ENCODE measurements around the gene C1QTNF5.
A peak's percentile ranks its signal among the peaks of the same experiment; 100 is the strongest.

The C1QTNF5 gene

DNA sequence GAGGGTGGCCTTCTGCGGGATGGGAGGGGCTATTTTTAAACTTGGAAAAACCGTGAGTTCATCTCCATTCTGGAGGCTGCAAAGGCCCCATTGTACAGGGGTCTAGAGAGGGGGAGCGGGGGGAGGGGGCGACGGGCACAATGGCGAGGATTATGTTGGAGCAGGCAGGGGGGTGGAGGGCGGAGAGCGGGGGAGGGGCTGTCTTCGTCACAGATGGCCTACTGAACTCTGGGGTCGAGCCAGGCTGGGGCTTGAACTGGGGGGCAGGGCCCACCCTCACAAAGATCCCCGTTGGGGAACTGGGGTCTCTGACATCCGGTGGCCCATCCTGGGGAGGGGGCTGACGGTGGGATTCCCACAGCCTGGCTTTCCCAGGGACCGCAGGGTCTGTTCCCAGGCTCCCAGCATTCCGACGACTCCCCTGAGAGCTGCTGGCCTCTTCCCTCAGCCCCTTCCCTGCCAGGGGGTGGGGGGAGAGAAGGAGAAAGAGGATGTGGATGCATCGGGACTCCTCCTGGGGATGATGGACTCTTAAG is 20.4 kb downstream of the C1QTNF5 start:
- no peak for DNase-seq (ENCODE audit: low read depth)
- TF ChIP-seq, protein P1, sequence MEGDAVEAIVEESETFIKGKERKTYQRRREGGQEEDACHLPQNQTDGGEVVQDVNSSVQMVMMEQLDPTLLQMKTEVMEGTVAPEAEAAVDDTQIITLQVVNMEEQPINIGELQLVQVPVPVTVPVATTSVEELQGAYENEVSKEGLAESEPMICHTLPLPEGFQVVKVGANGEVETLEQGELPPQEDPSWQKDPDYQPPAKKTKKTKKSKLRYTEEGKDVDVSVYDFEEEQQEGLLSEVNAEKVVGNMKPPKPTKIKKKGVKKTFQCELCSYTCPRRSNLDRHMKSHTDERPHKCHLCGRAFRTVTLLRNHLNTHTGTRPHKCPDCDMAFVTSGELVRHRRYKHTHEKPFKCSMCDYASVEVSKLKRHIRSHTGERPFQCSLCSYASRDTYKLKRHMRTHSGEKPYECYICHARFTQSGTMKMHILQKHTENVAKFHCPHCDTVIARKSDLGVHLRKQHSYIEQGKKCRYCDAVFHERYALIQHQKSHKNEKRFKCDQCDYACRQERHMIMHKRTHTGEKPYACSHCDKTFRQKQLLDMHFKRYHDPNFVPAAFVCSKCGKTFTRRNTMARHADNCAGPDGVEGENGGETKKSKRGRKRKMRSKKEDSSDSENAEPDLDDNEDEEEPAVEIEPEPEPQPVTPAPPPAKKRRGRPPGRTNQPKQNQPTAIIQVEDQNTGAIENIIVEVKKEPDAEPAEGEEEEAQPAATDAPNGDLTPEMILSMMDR (IDR thresholded peaks at IDR 0.05; ENCODE audit: insufficient read depth, low read depth, low read length, missing control alignments), result no peak
- peak overlapping the region; percentile 56 for H3K4me3 ChIP-seq (ENCODE audit: low read depth, low read length)

DNA sequence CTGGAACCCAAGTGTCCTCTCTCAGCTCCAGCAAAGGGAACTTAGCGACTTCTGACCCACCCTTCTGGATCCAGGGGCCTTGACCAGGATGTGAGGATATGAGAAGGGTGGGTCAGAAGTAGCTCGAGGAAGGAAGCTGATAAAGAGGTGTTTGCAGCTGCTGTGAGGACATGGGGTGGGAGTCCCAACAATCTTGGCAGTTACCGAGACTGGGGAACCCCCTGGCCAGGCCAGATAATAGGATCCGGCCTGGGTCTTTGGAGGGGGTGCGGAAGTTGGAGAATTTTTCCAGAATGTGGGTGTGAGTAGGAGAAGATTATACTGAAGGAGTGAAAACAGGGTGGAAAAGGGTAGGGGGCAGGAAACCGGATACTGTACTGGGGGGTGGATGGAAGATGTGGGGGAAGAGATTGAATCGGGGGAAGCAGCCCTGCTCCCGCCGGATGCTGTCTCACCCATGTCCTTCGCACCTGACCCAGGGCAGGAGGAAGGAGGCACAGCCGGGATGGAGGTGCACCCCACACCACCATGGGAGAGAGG is 20.9 kb downstream of the C1QTNF5 start:
- peak overlapping the region; percentile 56 for H3K4me3 ChIP-seq (ENCODE audit: low read depth, low read length)
- TF ChIP-seq, protein P1 (IDR thresholded peaks at IDR 0.05; ENCODE audit: insufficient read depth, low read depth, low read length, missing control alignments), result no peak
- no peak for DNase-seq (ENCODE audit: low read depth)

DNA sequence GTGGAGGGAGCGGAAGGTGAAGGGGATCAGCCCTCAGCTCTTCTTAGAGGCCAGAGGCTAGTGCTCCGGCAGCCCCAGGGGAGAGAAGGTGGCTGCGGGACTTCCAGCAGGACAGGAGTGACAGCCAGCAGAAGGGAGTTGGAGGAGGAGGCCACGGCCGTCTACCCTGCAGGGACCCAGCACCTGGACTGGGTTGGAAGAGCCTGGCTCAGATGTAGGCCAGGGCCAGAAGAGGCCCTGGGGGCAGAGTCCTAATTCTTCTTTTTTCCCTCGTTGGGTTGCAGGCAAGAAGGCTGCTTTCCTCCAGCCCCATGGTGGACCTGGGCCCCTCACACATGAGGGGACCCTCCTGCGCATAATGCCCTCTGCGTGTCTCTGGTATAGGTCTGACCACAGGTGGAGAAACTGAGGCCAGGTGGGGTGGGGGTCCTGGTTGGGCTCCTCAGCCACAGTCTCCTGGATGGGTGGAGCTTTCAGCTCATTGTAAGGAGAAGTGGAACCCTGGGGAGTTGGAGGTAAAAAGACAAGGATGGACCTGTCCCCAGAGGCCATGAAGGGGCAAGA is 21.5 kb downstream of the C1QTNF5 start:
- DNase-seq (ENCODE audit: low read depth), result no peak
- H3K4me3 ChIP-seq (ENCODE audit: low read depth, low read length), result peak overlapping the region; percentile 56
- TF ChIP-seq, protein P1 (IDR thresholded peaks at IDR 0.05; ENCODE audit: insufficient read depth, low read depth, low read length, missing control alignments), result no peak

DNA sequence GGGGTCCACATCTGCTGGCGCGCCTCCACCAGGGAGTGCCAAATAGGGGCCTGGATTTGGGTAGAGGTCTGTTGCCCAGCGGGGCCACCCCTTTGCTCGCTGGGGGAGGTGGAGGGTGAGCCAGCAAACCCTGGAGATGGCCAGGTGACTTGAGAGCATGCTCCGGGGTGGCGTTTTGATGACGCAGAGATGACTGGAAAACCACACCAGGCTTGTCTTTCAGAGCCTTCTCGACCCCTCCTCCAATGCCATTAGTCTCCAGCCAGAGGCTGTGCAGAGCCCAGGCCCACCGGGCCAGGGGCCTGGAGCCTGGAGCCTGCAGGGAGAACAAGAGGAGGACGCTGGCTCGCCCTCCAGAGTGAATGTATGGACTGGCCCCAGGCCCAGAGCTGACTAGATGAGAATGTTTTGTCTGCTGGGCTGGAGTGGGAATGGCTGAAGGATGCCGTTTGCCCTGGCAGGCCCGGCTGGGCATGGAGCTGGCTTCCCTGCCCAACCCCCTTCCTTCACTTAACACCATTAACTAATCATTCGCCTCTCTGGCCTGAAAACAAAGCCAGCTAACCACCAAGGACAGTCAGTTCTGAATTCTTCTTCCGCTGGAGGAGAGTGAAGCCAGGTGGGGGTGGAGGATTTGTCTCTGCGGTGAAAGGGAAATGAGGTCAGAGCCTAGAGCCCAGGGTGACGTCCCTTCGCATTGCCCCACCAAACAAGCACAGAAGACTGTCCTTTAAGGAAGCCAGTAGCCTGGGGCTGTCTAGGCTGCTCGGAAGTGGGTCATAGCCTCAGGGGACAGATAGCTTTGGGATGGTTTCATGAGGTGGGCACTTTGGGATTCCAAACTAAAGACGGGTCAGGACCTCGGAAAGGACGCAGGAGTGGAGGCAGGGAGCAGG is 22.2 kb downstream of the C1QTNF5 start:
- H3K4me3 ChIP-seq (ENCODE audit: low read depth, low read length), result peak overlapping the region; percentile 56
- peak; percentile 94 for DNase-seq (ENCODE audit: low read depth)
- TF ChIP-seq, protein P1 (IDR thresholded peaks at IDR 0.05; ENCODE audit: insufficient read depth, low read depth, low read length, missing control alignments), result no peak

DNA sequence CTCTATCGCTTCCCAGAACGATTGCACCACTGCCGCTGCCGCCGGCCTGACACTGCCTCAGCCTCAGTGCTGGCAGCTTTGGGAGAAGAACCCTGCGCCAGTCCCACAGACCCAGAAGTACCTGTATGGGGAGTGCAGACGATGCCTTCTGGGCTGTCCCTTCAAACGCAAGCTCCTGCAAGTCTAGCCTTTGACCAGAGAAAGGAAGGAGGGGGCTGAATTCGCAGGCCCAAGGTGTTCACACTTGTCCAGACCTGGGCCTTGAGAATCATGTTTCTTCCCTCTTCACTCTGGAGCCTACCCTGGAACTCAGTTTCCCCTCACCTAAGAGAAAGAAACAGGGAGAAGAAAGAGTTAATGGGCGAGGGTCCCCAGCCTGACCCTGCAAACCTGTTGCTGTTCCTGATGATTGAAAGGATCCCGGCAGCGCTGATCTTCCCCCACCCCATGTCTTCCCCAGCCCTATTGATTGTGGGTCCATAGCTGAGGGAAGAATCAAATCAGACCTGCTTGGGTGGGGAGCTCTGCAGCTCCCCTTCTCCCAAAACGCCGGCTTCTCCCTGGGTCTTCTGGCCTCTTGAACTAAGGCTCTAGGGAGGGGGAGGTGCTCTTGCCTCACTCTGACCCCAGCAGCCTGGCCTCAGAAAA is 23.0 kb downstream of the C1QTNF5 start:
- H3K4me3 ChIP-seq (ENCODE audit: low read depth, low read length), result peak overlapping the region; percentile 42
- TF ChIP-seq, protein P1 (IDR thresholded peaks at IDR 0.05; ENCODE audit: insufficient read depth, low read depth, low read length, missing control alignments), result no peak
- no peak for DNase-seq (ENCODE audit: low read depth)

DNA sequence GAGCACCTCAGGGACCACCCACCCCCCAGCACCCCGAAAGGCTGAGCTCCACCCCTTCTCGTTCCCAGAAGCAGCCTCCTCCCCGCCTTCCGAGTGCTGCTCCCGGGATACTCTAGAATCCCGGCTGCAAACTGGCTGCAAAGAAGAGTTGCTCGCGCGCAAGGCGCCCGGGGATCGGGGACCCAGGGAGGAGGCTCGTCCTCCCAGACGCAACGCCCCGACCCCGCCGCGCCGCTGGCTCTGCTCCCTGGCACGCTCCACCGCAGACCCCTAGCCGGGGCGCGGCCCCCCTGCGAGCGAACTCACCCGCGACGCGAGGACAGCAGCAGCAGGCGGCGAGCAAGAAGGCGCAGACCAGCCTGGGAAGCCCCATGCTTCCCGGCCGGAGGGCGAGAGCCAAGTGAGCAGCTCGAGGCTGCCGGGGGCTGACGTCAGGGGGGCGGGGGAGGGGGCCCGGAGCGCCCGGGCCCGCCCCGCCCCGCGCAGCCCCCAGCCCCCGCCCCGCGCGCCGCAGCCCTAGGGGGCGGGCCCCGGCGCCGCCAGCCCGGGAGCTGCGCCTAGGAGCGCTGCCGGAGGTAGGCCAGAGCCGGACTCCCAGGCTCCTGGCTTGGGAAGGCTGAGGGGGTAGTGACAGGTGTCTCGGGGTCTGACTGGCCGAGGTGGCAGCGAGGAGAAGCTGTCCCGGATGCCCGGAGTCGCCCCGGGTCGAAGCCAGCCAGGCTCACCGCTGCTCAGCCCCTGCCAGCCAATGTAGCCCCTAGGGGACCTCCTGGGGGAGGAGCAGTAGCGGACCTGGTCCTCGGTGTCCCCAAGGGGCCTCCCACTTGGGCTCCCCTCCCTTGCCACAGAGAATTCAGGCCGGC is 23.7 kb downstream of the C1QTNF5 start, which contains the start of gene MCAM:
MCAM (minus strand) TSS at position 402 of the 863 bp plus-strand sequence; CDS start at position 373, 29 bp downstream.
- peak within 1 kb of the TSS; percentile 42 for H3K4me3 ChIP-seq (ENCODE audit: low read depth, low read length)
- DNase-seq (ENCODE audit: low read depth), result peak; percentile 52
- TF ChIP-seq, protein P1 (IDR thresholded peaks at IDR 0.05; ENCODE audit: insufficient read depth, low read depth, low read length, missing control alignments), result no peak

Measured in GM12865 (cell line).